ENCODE data around the gene MAPT.

Gene MAPT

DNA sequence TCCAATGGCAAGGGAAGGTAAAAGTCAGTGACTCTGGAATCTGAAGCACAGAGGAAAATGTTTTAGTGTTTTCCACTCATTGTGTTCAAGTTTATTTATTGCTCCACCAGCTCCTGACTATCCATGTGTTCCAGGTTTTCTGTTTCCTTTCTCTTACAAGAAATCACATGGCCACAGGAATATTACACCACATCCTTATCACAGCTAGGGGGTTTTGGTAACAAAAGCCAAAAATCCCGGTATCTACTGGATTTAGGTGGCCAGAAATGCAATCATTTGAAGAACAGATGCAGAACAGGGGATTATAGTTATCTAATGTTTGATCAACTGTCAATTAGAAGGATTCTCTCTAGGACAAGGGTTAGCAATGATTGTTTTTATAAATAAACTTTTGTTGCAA is 152.6 kb downstream of the MAPT start:
- DNase-seq (ENCODE audit: extremely low read depth, low read depth), result peak; percentile 35
- TF ChIP-seq, protein P1, sequence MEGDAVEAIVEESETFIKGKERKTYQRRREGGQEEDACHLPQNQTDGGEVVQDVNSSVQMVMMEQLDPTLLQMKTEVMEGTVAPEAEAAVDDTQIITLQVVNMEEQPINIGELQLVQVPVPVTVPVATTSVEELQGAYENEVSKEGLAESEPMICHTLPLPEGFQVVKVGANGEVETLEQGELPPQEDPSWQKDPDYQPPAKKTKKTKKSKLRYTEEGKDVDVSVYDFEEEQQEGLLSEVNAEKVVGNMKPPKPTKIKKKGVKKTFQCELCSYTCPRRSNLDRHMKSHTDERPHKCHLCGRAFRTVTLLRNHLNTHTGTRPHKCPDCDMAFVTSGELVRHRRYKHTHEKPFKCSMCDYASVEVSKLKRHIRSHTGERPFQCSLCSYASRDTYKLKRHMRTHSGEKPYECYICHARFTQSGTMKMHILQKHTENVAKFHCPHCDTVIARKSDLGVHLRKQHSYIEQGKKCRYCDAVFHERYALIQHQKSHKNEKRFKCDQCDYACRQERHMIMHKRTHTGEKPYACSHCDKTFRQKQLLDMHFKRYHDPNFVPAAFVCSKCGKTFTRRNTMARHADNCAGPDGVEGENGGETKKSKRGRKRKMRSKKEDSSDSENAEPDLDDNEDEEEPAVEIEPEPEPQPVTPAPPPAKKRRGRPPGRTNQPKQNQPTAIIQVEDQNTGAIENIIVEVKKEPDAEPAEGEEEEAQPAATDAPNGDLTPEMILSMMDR (IDR thresholded peaks at IDR 0.05; ENCODE audit: low read depth, low read length), result no peak; the same call in 1 of the 2 replicates

DNA sequence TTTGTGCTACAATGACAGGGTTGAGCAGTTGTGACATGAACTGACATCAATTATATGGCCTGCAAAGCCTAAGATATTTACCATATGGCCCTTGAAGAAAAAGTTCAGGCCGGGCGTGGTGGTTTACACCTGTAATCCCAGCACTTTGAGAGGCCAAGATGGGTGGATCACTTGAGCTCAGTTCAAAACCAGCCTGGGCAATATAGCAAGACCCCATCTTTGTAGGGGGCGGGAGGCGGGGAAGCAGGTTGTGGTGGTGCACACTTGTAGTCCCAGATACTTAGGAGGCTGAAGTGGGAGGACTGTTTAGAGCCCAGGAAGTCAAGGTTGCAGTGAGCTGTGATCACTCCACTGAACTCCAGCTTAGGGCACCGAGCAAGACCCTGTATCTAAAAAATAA is 153.0 kb downstream of the MAPT start:
- DNase-seq (ENCODE audit: extremely low read depth, low read depth), result no peak
- TF ChIP-seq, protein P1 (IDR thresholded peaks at IDR 0.05; ENCODE audit: low read depth, low read length), result no peak

- TF ChIP-seq, protein P1 (IDR thresholded peaks at IDR 0.05; ENCODE audit: low read depth, low read length), result no peak
- no peak for DNase-seq (ENCODE audit: extremely low read depth, low read depth)
These were observed 153.5 kb downstream of the MAPT start for GRCh38 chr17:46047856-46048255.

DNA sequence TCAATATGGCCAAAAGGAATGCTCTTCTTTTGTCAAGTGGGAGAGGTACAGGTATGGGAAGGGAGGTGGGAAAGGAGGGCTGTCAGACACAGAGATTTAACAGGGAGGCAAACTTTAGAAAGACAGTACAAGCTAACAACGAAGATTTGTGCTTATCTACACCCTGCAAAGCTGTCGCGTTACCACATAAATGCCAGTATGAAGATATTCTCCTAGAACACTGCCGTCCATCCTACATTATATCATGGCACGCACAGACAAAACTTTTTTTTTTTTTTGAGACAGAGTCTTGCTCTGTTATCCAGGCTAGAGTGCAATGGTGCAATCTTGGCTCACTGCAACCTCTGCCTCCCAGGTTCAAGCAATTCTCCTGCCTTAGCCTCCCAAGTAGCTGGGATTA is 155.3 kb downstream of the MAPT start:
- no peak for DNase-seq (ENCODE audit: extremely low read depth, low read depth)

DNA sequence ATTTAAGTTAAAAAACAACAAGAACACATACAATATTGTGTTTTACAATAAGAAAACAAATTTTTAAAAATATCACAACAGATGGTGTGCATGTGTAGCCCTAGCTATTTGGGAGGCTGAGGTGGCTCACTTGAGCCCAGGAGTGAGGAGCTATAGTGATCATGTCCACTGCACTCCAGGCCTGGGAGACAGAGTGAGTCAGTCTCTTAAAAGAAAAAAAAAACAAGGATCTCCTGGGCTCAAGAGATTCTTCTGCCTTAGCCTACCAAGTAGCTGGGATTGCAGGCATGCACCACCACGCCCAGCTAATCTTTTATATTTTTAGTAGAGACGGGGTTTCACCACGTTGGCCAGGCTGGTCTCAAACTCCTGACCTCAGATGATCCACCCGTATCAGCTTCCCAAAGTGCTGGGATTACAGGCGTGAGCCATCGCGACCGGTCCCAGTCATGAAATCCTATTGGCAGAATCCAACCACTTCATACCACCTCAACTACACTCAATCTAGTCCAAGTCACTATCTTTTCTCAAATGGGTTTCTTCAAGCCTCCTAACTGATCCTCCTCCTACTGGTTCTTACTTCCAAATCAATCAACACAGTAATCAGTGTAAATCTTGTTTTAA is 159.7 kb downstream of the MAPT start:
- TF ChIP-seq, protein P1 (IDR thresholded peaks at IDR 0.05; ENCODE audit: low read depth, low read length), result no peak
- no peak for DNase-seq (ENCODE audit: extremely low read depth, low read depth)

More for the DNA sequence above, 155.3 kb downstream of the MAPT start:
- TF ChIP-seq, protein P1 (IDR thresholded peaks at IDR 0.05; ENCODE audit: low read depth, low read length), result no peak

DNA sequence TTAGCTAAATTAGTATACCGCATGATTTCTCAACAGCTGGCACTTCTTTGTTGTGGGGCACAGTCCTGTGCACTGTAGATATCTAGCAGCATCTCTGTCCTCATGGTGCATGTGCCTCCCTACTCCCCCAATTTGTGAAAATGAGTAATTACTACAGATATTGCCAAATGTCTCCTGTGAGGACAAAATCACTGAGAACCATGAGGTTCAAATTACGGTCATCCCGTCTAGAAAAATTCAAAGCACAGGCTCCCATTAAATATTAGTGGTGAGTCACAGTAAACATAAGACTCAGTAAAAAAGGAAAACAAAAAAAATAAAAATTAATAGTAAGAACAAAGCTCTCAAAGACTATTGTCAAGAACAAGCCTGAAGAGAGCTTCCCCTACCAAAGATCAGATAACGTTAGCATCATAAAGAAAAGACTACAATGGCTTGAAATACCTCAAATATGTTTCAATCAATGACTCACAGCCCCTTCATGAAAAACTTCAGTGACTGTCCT is 162.5 kb downstream of the MAPT start:
- TF ChIP-seq, protein P1 (IDR thresholded peaks at IDR 0.05; ENCODE audit: low read depth, low read length), result no peak
- DNase-seq (ENCODE audit: extremely low read depth, low read depth), result peak; percentile 49

- TF ChIP-seq, protein P1 (IDR thresholded peaks at IDR 0.05; ENCODE audit: low read depth, low read length), result no peak
- DNase-seq (ENCODE audit: extremely low read depth, low read depth), result no peak
These were observed 163.0 kb downstream of the MAPT start for GRCh38 chr17:46057366-46057765.
